NCI-H1105 treated with DMSO at 0.1 percent for 48 hours (cell line): ENCODE data around the gene CFAP410.

Source experiments
- DNase-seq: peaks from one replicate; lab custom pipeline; 2025; lab: John Stamatoyannopoulos, UW

CFAP410 gene

DNA sequence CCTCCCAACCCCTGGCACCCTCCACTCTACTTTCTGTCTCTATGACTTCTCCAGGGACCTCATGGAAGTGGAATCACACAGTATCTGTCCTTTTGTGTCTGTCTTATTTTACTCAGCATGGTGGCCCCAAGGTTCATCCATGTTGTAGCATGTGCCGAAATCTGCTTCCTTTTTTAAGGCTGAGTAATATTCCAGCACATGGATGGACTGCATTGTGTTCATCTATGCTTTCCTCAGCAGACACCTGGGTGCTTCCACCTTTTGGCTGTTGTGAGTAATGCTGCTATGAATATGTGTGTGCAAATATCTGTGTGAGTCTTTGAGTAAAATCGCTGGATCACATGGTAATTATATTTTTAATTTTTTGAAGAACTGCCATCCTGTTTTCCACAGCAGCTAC, 40.9 kb downstream of the CFAP410 start:
- DNase-seq: no peak

DNA sequence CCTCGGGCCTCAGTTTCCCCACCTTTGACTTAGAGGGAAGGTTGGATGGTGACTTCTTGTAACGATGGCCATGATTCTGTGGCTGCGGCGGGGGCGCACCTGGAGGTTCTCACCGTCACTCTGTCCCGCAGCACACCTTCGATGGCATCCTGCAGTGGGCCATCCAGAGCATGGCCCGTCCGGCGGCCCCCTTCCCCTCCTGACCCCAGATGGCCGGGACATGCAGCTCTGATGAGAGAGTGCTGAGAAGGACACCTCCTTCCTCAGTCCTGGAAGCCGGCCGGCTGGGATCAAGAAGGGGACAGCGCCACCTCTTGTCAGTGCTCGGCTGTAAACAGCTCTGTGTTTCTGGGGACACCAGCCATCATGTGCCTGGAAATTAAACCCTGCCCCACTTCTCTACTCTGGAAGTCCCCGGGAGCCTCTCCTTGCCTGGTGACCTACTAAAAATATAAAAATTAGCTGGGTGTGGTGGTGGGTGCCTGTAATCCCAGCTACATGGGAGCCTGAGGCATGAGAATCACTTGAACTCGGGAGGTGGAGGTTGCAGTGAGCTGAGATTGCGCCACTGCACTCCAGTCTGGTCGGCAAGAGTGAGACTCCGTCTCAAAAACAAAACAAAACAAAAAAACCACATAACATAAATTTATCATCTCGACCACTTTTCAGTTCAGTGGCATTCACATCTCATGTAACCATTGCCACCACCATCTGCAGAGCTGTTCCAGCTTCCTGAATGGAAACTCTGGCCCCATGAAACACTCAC, 41.5 kb downstream of the CFAP410 start:
- peak; percentile 55 for DNase-seq

DNA sequence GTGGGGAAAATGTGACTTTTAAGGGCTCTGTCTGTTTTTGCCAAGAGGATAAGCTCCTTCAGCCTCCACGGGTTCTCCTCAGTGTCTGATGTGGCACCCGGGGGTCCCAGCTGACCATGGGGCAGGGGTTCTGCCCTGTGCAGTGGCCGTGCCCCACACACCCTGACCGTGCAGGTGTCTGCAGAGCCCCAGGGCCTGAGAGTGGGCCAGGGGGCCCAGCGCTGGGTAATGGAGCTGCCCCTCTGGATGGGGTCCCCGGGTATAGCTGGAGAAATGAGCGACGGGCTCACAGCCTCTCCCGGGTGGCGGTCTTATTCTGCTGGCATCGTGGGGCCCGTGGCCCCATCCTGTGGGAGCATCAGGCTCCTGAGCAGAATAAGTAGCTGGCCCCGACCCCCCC, 42.3 kb downstream of the CFAP410 start:
- no peak for DNase-seq

DNA sequence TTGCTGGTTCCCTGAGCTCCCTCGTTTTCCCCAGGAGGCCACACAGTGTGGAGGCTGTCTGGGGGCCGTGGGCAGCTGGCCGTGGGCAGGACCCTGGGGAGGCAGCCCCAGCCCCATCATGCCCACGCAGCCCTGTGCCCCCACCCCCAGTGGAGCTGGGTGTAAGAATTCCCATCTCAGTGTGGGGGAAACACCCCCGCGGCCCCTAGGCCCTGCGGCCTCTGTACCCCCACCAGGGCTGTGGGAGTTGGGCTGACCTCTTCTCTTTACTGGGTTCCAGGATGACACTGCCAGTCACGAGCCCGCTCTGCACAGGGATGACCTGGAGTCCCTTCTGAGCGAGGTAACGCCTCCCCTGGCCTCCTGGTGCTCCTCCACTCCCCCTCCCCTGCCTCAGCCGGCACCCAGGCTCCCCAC, 43.1 kb downstream of the CFAP410 start:
- DNase-seq: no peak

DNA sequence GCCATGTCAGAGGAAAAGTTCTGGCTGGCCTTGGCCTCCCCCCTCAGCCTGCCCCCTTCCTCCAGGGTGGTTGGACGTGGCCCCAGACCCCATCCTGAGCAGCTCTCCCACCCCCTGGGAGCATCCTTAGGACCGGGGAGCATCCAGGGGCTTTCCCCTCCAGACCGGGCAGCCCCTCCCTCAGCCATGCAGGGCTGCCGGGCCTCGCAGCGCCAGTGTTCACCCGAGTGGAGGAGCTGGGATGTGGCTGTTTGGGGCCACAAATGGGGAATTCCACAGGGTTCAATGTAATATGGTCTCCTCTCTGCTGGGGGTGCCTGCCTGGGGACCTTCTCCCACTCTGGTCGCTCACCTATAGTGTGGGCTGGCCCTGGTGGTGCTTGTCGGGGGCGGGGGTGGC, 43.5 kb downstream of the CFAP410 start:
- DNase-seq: no peak

DNA sequence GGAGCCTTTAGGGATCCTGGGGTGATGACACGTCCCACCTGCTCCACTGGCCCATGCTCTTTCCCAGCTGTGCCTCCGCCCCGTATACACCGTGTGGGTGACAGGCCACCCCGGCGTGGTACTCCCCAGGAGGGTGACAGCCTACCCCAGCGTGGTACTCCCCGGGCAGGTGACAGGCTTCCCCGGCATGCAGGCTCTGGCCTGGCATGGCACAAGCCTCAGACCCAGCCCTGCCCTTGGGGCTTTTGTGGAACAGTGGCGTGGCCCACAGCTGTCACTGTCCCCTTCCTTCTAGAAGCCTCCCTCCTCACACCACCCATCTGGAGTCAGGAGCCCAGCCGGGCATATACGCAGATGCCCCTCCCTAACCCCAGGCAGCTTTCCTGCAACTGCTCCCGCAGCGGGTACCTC, 44.0 kb downstream of the CFAP410 start:
- DNase-seq: no peak

DNA sequence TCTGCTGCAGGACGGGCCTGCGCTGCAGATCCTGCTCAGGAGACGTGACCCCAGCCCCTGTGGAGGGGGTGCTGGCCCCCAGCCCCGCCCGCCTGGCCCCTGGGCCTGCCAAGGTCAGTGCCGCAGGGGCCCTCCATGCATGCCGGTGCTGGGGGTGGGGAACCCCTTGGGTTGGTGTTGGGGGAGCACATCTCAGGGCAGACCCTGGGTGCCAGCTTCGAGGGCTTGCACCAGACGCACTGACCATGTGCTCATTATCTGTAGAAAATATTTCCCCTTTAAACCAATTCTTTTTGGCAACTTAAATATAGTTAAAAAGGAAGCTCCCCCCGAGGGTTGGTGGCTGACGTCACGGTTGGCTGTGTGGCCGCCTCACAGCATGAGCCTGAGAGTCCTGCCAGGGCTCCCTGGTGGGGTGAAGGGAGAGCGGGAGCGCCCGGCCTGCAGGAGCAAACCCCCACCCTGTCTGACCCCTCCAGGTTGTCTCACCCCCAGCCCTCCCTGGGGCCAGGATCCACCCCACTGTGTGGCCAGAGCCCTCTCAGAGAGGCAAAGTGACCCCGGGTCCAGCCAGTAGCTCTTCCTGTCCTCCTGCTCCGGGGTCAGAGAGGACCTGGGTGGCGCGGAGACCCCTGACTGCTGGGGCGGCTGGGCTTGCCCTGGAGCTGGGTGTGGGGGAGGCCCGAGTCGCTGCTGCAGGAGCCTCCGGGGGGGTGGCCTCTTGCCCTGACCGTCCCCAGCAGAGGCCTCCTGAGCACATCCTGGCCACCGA, 44.6 kb downstream of the CFAP410 start:
- no peak for DNase-seq

DNA sequence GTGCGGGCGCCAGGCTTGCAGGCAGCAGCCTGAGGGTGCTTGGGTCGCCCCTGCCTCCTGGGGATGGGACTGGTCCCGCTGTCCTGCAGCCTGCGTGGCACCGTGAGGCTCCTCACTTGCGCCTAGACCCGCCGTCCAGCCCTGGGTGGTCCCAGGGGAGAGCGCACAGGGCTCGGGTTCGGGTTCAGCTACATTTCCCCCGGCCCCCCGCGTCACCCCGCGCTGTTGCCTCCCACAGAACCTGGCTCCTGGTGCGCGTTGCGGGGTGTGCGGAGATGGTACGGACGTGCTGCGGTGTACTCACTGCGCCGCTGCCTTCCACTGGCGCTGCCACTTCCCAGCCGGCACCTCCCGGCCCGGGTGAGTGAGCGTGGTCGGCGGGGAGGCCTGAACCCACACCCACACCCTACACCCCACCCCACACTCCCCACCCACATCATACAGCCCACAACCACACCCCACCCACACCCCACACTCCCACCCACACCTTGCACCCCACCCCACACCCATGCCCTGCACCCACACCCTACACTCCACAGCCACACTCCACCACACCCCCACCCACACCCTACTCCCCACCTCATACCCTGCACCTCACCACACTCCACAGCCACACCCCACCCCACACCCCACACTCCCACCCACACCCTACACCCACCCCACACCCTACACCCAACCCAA, 45.5 kb downstream of the CFAP410 start:
- DNase-seq: no peak

DNA sequence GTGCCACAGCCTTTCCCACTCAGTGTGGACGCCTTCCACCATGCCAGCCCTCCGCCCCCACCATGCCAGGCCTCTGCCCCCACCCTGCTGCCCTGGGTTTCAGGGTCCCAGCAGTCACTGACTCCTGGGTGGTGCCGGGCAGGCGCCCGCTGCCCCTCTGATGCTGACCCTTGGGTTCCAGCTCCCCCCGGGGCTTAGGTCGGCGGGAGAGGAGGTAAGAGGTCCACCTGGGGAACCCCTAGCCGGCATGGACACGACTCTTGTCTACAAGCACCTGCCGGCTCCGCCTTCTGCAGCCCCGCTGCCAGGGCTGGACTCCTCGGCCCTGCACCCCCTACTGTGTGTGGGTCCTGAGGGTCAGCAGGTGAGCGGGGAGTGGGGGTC, 46.4 kb downstream of the CFAP410 start:
- no peak for DNase-seq

DNA sequence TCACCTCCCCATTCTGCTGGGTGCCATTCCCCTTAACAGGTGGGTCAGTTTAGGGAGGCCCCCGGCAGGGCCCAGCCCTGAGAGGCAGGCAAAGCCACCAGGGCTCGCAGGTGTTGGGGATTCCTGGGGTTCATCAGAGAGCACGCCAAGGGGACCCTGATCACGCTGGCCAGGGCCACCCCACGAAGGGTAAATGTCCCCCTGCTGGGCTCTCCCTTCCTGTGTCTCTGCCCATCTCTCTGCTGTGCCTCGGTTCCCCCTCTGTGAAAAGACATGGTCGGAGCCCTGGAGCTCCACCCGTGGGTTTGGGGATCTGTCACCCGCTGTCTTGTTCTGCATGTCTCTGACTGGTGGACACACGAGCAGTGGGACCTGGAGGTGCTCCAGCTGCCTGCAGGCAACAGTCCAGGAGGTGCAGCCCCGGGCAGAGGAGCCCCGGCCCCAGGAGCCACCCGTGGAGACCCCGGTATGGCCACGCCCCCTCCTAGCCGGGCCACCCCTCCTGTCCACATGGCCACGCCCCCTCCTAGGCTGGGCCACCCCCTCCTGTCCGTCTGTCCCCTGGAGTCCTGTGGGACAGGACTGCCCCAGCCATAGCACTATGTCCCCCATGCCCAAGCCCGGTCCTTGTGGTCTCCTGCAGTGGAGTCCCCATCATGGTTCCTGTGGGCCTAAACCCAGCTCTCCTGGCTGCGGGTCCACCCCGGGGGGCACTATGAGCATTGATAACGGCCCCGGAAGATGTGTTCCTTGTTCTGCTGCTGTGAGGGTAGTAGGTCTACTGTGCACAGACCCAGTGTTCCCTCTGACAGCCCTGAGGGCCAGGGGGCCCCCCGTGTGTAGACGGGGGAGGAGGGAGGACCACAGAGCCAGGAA, 47.0 kb downstream of the CFAP410 start:
- no peak for DNase-seq

DNA sequence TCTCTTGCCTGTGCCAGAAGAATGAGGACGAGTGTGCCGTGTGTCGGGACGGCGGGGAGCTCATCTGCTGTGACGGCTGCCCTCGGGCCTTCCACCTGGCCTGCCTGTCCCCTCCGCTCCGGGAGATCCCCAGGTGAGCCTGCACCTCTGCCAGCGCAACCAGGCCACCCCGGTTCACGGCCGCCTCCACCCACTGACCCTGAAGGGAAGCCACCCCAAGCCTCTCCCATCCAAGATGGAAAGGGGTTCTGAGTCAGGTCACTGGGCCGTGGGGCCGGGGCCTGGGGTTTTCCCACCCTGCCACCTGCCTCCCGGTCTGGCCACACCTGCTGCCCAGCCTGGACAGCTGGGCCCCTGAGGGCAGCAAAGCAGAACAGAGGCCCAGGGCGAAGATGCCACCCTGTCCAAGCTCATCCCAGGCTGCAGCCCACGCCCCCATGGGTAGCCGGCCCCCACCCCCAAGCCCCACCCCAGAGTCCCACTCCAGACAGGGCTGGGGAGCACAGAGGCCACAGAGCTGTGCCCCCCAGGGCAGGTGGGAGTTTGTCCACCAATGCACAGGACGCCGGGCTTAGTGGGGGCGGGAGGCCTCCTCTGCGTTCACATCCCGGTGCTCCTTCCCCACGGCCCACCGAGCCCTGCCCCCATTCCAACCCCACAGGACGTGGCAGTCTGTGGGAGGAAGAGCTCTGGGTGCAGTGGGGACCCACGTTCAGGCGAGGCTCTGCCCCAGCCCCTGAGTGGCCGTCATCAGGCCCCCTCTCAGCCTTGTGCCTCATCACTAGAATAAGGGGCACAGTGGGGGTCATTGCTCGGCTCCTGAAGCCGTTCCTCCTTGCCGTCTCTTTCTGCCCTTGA, 47.9 kb downstream of the CFAP410 start:
- no peak for DNase-seq

DNA sequence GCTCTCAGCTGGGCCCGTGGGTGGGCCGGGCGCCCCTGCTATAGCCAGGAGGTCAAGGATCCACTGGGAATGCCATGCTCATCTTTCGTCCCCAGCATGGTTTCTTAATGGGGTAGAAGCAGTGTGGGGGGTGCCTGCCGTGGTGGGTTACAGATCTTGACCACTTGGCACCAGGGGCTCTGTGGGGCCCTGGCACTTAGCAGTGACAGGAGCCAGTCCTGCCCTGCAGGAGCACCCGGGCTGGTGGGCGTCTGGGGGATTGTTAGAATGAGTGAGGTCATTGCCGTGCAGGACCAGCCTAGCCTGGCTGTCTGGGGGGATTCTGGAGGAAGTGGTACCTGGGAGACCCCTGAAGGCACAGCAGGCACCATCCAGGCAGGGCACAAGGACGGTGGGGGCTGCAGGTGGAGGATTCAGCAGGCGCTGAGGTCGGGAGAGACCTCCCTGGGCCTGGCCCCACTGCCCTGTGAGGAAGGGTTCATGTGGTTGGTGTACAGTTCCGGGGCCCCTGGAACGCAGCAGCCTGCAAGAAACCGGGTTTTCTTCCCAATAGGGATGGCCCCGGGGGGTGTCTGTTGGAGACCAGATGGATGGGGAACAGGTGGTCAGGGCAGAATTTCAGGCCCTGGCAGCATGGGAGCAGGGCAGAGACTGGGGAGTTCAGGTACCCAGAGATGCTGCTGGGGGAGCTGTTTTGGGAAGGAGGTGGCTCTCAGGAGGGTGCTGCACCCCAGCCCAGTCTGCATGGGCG, 48.7 kb downstream of the CFAP410 start:
- no peak for DNase-seq

DNA sequence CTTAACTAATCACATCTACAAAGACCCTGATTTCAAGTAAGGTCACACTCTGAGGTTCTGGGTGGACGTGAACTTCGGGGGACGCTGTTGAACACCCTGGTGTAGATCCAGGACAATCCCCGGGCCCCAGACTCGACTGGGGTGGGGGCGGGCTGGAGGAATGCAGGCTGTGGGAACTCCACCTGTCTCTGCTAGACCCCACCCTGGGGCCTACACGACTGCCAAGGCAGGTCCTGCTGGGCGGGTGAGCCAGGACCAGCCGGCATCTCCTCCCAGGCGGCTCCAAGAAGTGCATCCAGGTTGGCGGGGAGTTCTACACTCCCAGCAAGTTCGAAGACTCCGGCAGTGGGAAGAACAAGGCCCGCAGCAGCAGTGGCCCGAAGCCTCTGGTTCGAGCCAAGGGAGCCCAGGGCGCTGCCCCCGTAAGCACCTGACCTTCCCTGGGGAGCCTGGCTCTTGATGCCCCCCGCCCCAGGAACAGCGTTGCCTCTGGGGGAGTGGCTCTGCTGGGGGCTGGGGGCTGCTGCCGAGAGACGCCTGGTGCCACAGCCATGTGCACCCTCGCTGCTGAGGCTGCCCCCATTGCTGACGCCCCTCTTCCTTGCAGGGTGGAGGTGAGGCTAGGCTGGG, 49.7 kb downstream of the CFAP410 start:
- DNase-seq: no peak

DNA sequence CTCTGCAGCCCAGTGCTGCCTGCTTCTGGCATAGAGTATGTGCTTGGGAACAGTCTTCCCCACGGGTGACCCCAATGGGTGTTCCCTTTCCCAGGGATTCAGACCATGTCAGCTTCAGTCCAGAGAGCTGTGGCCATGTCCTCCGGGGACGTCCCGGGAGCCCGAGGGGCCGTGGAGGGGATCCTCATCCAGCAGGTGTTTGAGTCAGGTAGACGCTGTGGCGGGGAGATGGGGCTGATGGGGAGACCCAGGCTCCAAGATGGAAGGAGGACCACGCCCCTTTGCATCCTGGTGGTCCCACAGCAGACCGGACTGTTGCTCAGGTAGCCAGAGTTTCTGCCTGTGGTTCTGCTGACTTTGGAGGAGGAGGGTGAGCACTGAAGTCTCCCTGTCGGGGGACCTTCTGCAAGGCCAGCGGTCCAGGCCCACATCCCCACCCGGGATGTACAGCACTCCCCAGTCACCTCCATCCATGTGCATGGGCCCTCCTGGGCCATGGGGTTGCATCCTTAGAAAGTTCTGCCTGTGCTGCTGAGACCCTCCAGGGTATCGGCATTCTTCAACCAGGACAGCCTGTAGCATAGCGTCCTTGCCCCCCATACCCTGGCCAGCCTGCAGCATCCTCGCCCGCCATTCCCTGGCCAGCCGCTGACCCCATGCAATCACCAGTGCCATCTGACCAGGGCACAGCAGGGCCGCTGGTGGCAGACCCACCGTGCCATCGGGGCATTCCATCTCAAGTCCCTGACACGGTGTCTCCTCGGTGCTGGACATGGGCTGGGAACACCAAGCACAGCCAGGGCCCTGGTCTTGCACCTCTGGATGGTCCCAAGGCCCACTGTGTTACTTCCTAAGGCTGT, 50.7 kb downstream of the CFAP410 start:
- DNase-seq: no peak

DNA sequence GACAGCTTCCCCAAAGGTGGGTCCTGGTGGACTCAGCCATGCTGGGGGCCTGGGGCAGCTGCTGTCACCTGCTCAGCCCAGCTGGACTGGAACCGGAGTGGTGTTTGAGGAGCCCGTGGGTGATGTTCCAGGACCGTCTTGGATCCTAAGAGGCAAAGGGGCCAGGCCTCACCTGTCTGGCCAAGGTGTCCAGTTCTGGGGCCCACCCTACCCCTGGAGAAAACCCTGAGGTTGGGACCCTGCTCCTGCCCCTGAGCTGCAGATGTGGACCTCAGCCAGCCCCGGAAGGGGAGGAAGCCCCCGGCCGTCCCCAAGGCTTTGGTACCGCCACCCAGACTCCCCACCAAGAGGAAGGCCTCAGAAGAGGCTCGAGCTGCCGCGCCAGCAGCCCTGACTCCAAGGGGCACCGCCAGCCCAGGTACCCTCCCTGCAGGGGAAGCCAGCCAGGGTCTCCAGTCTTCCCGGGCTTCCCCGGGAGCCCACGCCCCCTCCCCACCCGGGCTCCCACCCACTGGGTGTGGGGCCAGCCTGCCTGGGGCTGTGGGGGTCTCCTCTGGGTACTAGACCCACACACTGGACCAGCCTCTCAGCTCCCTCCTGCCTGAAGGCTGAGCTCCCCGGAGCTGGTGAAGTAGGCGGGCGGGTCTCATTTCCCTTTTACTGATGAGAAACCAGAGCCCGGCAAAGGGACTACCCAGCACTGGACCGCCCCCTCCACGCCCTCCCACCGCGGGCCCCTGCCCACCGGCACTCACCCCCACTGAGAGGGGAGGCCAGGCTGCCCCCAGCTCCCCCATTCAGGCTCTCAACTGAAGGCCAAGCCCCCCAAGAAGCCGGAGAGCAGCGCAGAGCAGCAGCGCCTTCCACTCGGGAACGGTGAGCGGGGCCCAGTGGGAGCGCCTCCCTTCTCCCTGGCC, 52.2 kb downstream of the CFAP410 start:
- DNase-seq: no peak

DNA sequence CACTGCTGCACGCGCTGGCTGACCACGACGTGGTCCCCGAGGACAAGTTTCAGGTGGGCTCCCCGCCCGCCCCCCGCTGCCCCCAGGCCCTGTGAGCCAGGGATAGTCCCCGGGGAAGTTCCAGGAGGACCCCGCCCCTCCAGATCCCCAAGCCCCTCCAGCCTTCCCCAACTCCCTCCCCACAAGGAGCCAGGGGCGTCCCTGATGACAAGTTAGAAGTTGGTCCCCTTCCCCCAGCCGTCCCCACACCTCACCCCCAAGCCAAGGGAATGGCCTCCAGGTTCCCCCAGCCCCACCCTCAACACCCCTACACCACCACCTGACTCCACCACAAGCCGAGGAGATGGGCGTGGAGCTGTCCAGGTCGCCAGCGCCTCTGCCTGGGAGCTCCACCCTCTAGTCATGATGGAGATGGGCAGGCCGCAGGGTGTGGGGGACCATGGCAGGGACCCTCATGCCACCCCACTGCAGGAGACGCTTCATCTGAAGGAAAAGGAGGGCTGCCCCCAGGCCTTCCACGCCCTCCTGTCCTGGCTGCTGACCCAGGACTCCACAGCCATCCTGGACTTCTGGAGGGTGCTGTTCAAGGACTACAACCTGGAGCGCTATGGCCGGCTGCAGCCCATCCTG, 53.0 kb downstream of the CFAP410 start:
- DNase-seq: no peak
